GM23338 (cell line): ENCODE measurements around the gene SAP130. TPM values are rescaled to one million over a fixed set of nuclear protein-coding genes. Genes with fewer than 3 reads are reported as not detected.
A peak's percentile ranks its signal among the peaks of the same experiment; 100 is the strongest.

Experiments used
- ATAC-seq: fragments of 200-7000 bp; cut with Tn5 transposase; 3 replicates; pipeline ENCODE4 v1.9.1; 2020
- DNase-seq: peaks from one replicate; pipeline ENCODE4 v3.0.0-alpha.2; 2015; ENCODE audit warnings: low spot score
- H2AFZ ChIP-seq: fragments of 200-600 bp; sonication (generic); 2 replicates; pipeline ENCODE4 v1.8.0; 2016; ENCODE audit warnings: antibody characterized with exemption, mild to moderate bottlenecking, moderate library complexity
- H3F3A ChIP-seq: fragments of 200-600 bp; sonication (generic); replicated peaks from 2 replicates; pipeline ENCODE4 v1.8.0; 2017; ENCODE audit warnings: antibody characterized with exemption, mixed run types, low read depth
- H3K27ac ChIP-seq: fragments of 200-600 bp; sonication (generic); 2 replicates; pipeline ENCODE4 v1.6.1; 2016; ENCODE audit warnings: low read depth
- H3K27me3 ChIP-seq: fragments of 200-600 bp; sonication (generic); 2 replicates; pipeline ENCODE4 v1.8.0; 2016; ENCODE audit warnings: mild to moderate bottlenecking, mixed run types, moderate library complexity; ENCODE audit not compliant: insufficient read depth
- H3K36me3 ChIP-seq: fragments of 200-600 bp; sonication (generic); 2 replicates; pipeline ENCODE4 v1.8.0; 2016; ENCODE audit warnings: mild to moderate bottlenecking; ENCODE audit not compliant: insufficient read depth
- H3K4me1 ChIP-seq: fragments of 200-600 bp; sonication (generic); 2 replicates; pipeline ENCODE4 v1.8.0; 2016; ENCODE audit warnings: mild to moderate bottlenecking, moderate library complexity; ENCODE audit not compliant: insufficient read depth
- H3K4me2 ChIP-seq: fragments of 200-600 bp; sonication (generic); 2 replicates; pipeline ENCODE4 v1.7.1; 2017; ENCODE audit warnings: mixed run types
- H3K4me3 ChIP-seq: fragments of 200-600 bp; sonication (generic); 2 replicates; pipeline ENCODE4 v1.6.1; 2016; ENCODE audit warnings: mixed run types
- H3K79me2 ChIP-seq: fragments of 200-600 bp; sonication (generic); replicated peaks from 2 replicates; pipeline ENCODE4 v1.8.0; 2017; ENCODE audit warnings: mild to moderate bottlenecking; ENCODE audit not compliant: insufficient read depth
- H3K9me2 ChIP-seq: fragments of 200-600 bp; sonication (generic); 2 replicates; pipeline ENCODE4 v1.8.0; 2017; ENCODE audit not compliant: insufficient read depth
- H4K20me1 ChIP-seq: fragments of 200-600 bp; sonication (generic); replicated peaks from 2 replicates; pipeline ENCODE4 v1.8.0; 2017; ENCODE audit warnings: mild to moderate bottlenecking; ENCODE audit not compliant: insufficient read depth
- H3K27ac Mint-ChIP-seq: 2 replicates; pipeline ENCODE4 v1.8.0; 2020; ENCODE audit warnings: inconsistent platforms, mild to moderate bottlenecking, moderate library complexity, mixed read lengths
- H3K27me3 Mint-ChIP-seq: 3 replicates; pipeline ENCODE4 v1.8.0; 2022; ENCODE audit warnings: low read depth, mild to moderate bottlenecking, moderate library complexity, mixed read lengths, inconsistent platforms; ENCODE audit not compliant: insufficient read depth, poor library complexity
- H3K36me3 Mint-ChIP-seq: 3 replicates; pipeline ENCODE4 v1.8.0; 2021; ENCODE audit warnings: low read depth, mild to moderate bottlenecking, inconsistent platforms, moderate library complexity, mixed read lengths
- H3K4me1 Mint-ChIP-seq: 3 replicates; pipeline ENCODE4 v1.8.0; 2020; ENCODE audit warnings: mild to moderate bottlenecking, inconsistent platforms, mixed read lengths
- H3K4me3 Mint-ChIP-seq: 3 replicates; pipeline ENCODE4 v1.8.0; 2021; ENCODE audit warnings: moderate library complexity, mild to moderate bottlenecking, inconsistent platforms, mixed read lengths
- H3K9me3 Mint-ChIP-seq: 3 replicates; pipeline ENCODE4 v1.8.0; 2020; ENCODE audit warnings: moderate library complexity, mild to moderate bottlenecking, inconsistent platforms, mixed read lengths
- CREB1 ChIP-seq: fragments of 250-450 bp; sonication (Bioruptor Pico); IDR thresholded peaks from 2 replicates; pipeline ENCODE4 v1.5.0; 2020; ENCODE audit warnings: low read depth, mild to moderate bottlenecking, moderate library complexity
- EZH2 ChIP-seq: fragments of 200-600 bp; sonication (generic); IDR thresholded peaks from one replicate; pipeline ENCODE4 v1.8.0; 2017; ENCODE audit warnings: antibody characterized with exemption, mild to moderate bottlenecking, low read depth; ENCODE audit not compliant: unreplicated experiment
- JUNB ChIP-seq: IDR thresholded peaks from one replicate; pipeline ENCODE4 v1.6.1; 2016; ENCODE audit warnings: antibody characterized with exemption; ENCODE audit not compliant: unreplicated experiment
- NANOG ChIP-seq: IDR thresholded peaks from 2 replicates; pipeline ENCODE4 v1.6.1; 2016; ENCODE audit warnings: antibody characterized with exemption, borderline replicate concordance
- POLR2AphosphoS5 ChIP-seq: IDR thresholded peaks from 2 replicates; pipeline ENCODE4 v1.6.1; 2016; ENCODE audit warnings: antibody characterized with exemption, low read depth
- ZNF331 ChIP-seq: fragments of 250-450 bp; sonication (Bioruptor Pico); IDR thresholded peaks from 2 replicates; pipeline ENCODE4 v1.5.0; 2020; ENCODE audit warnings: low read depth, mild to moderate bottlenecking, moderate library complexity
- polyA plus RNA-seq: library from polyadenylated mRNA; unstranded; fragments of >200 nt; fragmentation: Nextera tagmentation; extraction: Ambion mirVana; gene quantifications from 2 replicates; pipeline ENCODE4 v1.2.1, GENCODE V29; 2016
- total RNA-seq: library from RNA; depleted of rRNA; stranded (reverse); fragments of >200 nt; shearing (Covaris generic); gene quantifications from 2 replicates; pipeline ENCODE4 v1.2.3, GENCODE V29; 2014
- TF ChIP-seq, protein P1 (sequence below), 2 experiments: fragments of 200-600 bp in 1 of 2; sonication (generic) in 1 of 2; conservative IDR thresholded peaks; 2 replicates each; pipeline versions ENCODE4 v1.5.1 to v1.6.1; 2016 to 2017; ENCODE audit warnings: antibody characterized with exemption in 2 of 2, low read depth in 2 of 2, mild to moderate bottlenecking in 2 of 2, moderate library complexity in 1 of 2
- TF ChIP-seq, protein P2 (sequence below): IDR thresholded peaks from 2 replicates; pipeline ENCODE4 v1.6.1; 2016; ENCODE audit warnings: antibody characterized with exemption

Gene SAP130
- total and polyA plus RNA-seq, 2 experiments from 2014 or later: 19.5 to 35.1 TPM

DNA sequence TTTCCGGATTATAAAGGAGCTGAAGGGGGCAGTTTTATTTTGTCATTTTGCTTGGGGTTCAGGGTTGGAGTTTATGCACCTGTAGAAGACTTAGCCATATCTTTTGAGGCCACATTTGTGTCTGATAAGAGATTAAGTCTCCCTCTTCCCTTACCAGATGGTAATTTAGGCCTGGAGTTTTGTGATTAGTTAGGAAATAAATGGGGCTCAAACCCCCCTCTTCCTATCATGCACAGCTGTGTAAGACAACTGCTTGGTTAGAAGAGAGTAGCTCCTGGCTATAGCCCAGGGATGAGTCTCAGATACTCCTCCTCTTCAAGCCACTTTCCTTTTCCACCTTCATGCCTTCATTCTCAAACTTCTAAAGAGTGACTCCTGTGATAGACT is 802 bp upstream of the SAP130 start (continued):
- TF ChIP-seq, protein P1, sequence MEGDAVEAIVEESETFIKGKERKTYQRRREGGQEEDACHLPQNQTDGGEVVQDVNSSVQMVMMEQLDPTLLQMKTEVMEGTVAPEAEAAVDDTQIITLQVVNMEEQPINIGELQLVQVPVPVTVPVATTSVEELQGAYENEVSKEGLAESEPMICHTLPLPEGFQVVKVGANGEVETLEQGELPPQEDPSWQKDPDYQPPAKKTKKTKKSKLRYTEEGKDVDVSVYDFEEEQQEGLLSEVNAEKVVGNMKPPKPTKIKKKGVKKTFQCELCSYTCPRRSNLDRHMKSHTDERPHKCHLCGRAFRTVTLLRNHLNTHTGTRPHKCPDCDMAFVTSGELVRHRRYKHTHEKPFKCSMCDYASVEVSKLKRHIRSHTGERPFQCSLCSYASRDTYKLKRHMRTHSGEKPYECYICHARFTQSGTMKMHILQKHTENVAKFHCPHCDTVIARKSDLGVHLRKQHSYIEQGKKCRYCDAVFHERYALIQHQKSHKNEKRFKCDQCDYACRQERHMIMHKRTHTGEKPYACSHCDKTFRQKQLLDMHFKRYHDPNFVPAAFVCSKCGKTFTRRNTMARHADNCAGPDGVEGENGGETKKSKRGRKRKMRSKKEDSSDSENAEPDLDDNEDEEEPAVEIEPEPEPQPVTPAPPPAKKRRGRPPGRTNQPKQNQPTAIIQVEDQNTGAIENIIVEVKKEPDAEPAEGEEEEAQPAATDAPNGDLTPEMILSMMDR (conservative IDR thresholded peaks at IDR 0.05; ENCODE audit: low read depth in 2 of 2): no peak
- no peak for TF ChIP-seq JUNB
- TF ChIP-seq NANOG: no peak
- no peak for TF ChIP-seq CREB1 (CRISPR knock-in tag)
- TF ChIP-seq EZH2: no peak

DNA sequence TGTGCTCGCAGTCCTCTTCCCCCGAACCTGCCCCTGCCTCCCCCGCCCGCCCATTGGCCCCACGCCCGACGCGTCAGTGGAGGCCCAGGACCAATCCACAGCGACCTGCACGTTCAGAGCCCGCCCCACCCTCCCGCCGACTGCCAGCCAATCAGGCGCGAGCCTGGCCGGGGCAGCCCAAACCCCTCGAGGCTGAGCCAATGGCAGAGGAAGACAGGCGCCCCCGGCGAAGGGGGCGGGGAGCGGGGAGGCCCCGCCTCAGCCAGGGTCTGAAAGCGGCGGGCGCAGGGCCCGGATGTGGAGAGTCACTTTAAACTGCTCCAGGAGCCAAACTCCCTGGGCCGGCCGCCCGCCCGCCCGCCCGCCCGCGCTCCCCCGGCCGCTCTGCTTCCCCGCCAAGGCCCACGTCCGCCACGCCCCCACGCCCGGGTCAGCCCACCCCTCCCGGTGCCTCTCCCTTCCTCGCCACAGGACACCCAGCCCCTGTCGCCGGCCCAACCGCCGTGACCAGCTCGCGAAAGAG is 520 bp downstream of the SAP130 start:
- ATAC-seq: peak; percentile 85
- Mint-ChIP-seq H3K36me3 (peaks cover 15% of the 10 kb centered on the region; the same call in 2 of the 3 replicates), H3K27me3 (peaks cover 14% of the 10 kb centered on the region), H3K4me1 (peaks cover 7% of the 10 kb centered on the region), H3K4me3 (peak overlapping the region; percentile 95; the same call in 2 of the 3 replicates), H3K9me3 (peaks cover 10% of the 10 kb centered on the region), H3K27ac (no peak overlapping the region)
- H4K20me1 ChIP-seq: peaks cover 29% of the 10 kb centered on the region
- H3K27ac ChIP-seq: no peak overlapping the region
- peak; percentile 98 for DNase-seq
- peak overlapping the region; percentile 99 for H3K4me3 ChIP-seq
- peaks cover 11% of the 10 kb centered on the region for H3K36me3 ChIP-seq
- H3K4me2 ChIP-seq: peak overlapping the region; percentile 66; the same call in 1 of the 2 replicates
- peaks cover 8% of the 10 kb centered on the region; the same call in 1 of the 2 replicates for H3K27me3 ChIP-seq
- H3K4me1 ChIP-seq: peaks cover 11% of the 10 kb centered on the region
- TF ChIP-seq, protein P2, sequence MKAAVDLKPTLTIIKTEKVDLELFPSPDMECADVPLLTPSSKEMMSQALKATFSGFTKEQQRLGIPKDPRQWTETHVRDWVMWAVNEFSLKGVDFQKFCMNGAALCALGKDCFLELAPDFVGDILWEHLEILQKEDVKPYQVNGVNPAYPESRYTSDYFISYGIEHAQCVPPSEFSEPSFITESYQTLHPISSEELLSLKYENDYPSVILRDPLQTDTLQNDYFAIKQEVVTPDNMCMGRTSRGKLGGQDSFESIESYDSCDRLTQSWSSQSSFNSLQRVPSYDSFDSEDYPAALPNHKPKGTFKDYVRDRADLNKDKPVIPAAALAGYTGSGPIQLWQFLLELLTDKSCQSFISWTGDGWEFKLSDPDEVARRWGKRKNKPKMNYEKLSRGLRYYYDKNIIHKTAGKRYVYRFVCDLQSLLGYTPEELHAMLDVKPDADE: no peak
- TF ChIP-seq CREB1 (CRISPR knock-in tag): peak; percentile 40
- no peaks in the 10 kb centered on the region; the same call in 1 of the 2 replicates for H3F3A ChIP-seq
- H2AFZ ChIP-seq: no peak overlapping the region
- peaks cover 45% of the 10 kb centered on the region for H3K79me2 ChIP-seq
- no peaks in the 10 kb centered on the region; the same call in 1 of the 2 replicates for H3K9me2 ChIP-seq

DNA sequence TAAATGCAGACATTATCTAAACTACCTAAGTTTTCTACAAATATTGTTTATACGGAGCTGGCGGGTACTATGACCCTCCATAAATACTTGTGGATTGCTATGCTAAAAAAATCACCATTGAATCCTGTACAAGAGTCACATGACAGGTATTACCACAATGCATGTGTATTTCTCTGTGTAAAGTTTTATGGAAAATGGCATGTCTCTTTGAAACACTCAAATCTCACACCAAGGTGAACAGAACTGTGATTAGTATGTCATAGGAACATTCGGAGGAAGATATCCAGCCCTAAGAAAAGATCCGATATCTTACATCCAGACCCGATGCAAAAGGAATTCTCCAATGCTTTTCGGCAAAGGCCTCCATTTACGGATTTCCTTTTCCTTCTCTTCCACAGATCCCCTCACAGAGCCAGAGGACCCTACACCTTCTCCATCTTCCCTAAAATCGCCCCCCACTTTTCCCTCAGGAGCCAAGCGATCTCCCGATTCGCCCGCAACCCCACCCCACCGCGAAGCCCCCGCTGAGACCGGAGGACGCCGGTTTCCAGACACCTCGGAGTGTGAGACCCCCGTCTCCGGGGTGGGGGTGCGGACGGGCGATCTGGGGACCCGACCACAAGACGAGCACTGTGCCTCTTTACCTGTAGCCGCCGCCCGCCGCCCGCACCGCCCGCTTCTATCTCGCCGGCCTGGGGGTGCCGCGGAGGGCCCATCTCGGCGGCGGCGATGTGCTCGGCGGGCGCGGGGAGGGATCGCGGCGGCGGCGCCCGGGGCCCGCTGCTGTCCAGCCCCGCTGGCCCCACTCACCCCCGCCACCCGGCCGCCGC is 1.2 kb downstream of the SAP130 start:
- Histone ChIP-seq H4K20me1 (peaks cover 34% of the 10 kb centered on the region), H3K4me1 (peaks cover 11% of the 10 kb centered on the region), H3K4me2 (peak overlapping the region; percentile 86), H3K79me2 (peaks cover 51% of the 10 kb centered on the region), H3K27me3 (peaks cover 8% of the 10 kb centered on the region; the same call in 1 of the 2 replicates), H3K36me3 (peaks cover 15% of the 10 kb centered on the region), H3F3A (no peaks in the 10 kb centered on the region; the same call in 1 of the 2 replicates), H2AFZ (peak overlapping the region; percentile 69; the same call in 1 of the 2 replicates), H3K27ac (0 out of 2 replicates have a peak overlapping the region, but pooled peaks have one; percentile 37), H3K4me3 (peak overlapping the region; percentile 99), H3K9me2 (no peaks in the 10 kb centered on the region; the same call in 1 of the 2 replicates)
- DNase-seq (peak; percentile 47), ATAC-seq (no peak)
- Mint-ChIP-seq H3K4me3 (peak overlapping the region; percentile 95), H3K9me3 (peaks cover 3% of the 10 kb centered on the region; the same call in 2 of the 3 replicates), H3K36me3 (peaks cover 19% of the 10 kb centered on the region), H3K27ac (peak overlapping the region; percentile 95), H3K27me3 (peaks cover 12% of the 10 kb centered on the region), H3K4me1 (peaks cover 7% of the 10 kb centered on the region)
- no peak for TF ChIP-seq POLR2AphosphoS5
- TF ChIP-seq ZNF331 (CRISPR knock-in tag): no peak
- TF ChIP-seq, protein P1 (conservative IDR thresholded peaks at IDR 0.05; ENCODE audit: low read depth in 2 of 2): no peak
